ENCODE data around the gene ITPRID1. TPM values are rescaled to one million over a fixed set of nuclear protein-coding genes. Genes with fewer than 3 reads are reported as not detected.

The ITPRID1 gene
- total RNA-seq, 1 experiment from 2014 or later: 0.24 TPM

- Histone ChIP-seq H3K36me3 (replicated peaks; ENCODE audit: control insufficient read depth, insufficient read depth, low read length) (no peaks in the 10 kb centered on the region), H3K4me3 (ENCODE audit: insufficient read depth, low read depth, low read length) (no peak overlapping the region), H3K27me3 (ENCODE audit: control insufficient read depth, insufficient read depth, low read length) (no peaks in the 10 kb centered on the region)
- DNase-seq: no peak
Measured at GRCh38 chr7:31545549-31545948, 31.7 kb downstream of the ITPRID1 start.

DNA sequence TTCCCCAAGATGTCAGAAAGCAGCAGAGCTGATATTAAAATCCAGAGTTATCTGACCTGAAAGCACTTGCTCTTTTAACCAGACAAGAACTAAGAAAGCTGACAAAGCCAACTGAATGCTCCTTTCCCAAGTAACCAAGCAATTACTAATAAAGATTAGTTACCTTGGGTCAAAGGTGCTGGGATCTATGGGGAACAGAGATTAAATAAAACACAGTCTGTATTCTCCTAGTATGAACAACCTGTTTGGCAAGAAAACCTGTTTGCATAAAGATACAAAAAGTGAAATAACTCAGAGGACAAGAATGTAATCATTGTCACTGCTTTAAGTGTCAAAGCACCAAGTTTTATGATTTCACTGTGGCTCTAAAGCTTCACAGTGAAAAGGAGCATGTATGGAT, 35.7 kb downstream of the ITPRID1 start:
- no peak for DNase-seq
- Histone ChIP-seq H3K27me3 (ENCODE audit: control insufficient read depth, insufficient read depth, low read length) (no peaks in the 10 kb centered on the region), H3K4me3 (ENCODE audit: insufficient read depth, low read depth, low read length) (no peak overlapping the region), H3K36me3 (replicated peaks; ENCODE audit: control insufficient read depth, insufficient read depth, low read length) (no peaks in the 10 kb centered on the region)

GRCh38 chr7:31550432-31550831, 36.5 kb downstream of the ITPRID1 start:
- Histone ChIP-seq H3K27me3 (ENCODE audit: control insufficient read depth, insufficient read depth, low read length) (no peaks in the 10 kb centered on the region), H3K4me3 (ENCODE audit: insufficient read depth, low read depth, low read length) (no peak overlapping the region), H3K36me3 (replicated peaks; ENCODE audit: control insufficient read depth, insufficient read depth, low read length) (no peaks in the 10 kb centered on the region)
- no peak for DNase-seq

DNA sequence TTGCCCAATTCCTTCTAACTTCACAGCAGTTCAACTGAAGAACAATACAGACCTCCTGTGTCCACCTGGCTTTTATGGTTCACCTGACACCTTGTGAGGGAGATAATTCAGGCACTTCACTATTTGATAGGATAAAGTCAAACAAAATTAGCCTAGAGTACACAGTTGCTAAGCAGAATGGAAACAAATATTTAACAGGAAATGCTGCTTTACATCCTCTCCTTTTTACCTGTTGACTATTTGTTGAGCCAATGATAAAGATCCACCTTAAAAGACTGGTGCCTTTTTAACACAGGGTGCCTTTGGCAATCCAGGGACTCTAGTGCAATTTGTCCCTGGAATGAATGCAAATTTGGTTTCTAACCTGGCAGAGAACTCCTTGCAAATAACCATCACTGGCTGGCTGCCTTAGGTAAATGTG, 39.8 kb downstream of the ITPRID1 start:
- DNase-seq: no peak
- Histone ChIP-seq H3K27me3 (ENCODE audit: control insufficient read depth, insufficient read depth, low read length) (no peaks in the 10 kb centered on the region), H3K36me3 (replicated peaks; ENCODE audit: control insufficient read depth, insufficient read depth, low read length) (no peaks in the 10 kb centered on the region), H3K4me3 (ENCODE audit: insufficient read depth, low read depth, low read length) (no peak overlapping the region)

DNA sequence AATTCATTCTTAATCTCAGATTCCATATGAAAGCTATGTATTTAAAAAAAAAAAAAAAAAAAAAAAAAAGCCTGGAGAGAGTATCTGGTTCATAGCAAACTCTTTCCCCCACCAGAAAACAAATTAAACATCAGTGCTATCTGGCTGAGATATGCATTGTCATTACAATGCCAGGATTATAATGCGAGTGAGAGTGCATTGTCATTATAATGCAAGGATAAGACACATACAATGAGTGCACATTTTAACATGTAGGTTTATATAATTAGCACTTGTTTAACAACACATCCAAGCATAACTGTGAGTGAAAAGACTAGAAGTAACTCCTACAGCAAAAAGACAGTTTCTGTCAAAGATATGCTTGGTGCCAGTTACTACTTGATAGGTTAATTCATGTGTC, 48.1 kb downstream of the ITPRID1 start:
- no peak for DNase-seq
- Histone ChIP-seq H3K27me3 (ENCODE audit: control insufficient read depth, insufficient read depth, low read length) (no peaks in the 10 kb centered on the region; the same call in 1 of the 2 replicates), H3K36me3 (replicated peaks; ENCODE audit: control insufficient read depth, insufficient read depth, low read length) (no peaks in the 10 kb centered on the region), H3K4me3 (ENCODE audit: insufficient read depth, low read depth, low read length) (no peak overlapping the region)

DNA sequence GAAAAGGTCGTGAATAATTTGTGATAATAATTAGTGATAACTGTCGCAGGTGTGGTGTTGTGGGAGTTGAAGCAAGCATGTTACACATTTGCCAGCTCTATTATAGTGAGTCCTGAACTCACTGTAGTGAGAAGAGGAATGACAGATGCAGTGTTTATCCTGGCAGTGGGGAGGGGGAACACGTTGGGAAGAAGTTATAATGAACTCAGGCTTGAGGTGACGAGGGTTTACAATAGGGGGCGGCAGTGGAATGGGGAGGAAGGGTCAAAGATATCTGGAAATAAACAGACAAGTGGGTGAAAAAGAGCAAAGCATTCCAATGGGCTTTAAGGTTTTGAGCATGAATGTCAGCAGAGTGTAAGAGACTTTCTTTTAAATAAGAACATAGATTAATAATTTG, 49.6 kb downstream of the ITPRID1 start:
- no peak for DNase-seq
- Histone ChIP-seq H3K27me3 (ENCODE audit: control insufficient read depth, insufficient read depth, low read length) (no peaks in the 10 kb centered on the region; the same call in 1 of the 2 replicates), H3K36me3 (replicated peaks; ENCODE audit: control insufficient read depth, insufficient read depth, low read length) (no peaks in the 10 kb centered on the region), H3K4me3 (ENCODE audit: insufficient read depth, low read depth, low read length) (no peak overlapping the region)

- Histone ChIP-seq H3K27me3 (ENCODE audit: control insufficient read depth, insufficient read depth, low read length) (no peaks in the 10 kb centered on the region; the same call in 1 of the 2 replicates), H3K4me3 (ENCODE audit: insufficient read depth, low read depth, low read length) (no peak overlapping the region), H3K36me3 (replicated peaks; ENCODE audit: control insufficient read depth, insufficient read depth, low read length) (no peaks in the 10 kb centered on the region)
- no peak for DNase-seq
Measured at GRCh38 chr7:31563951-31564350, 50.1 kb downstream of the ITPRID1 start.

DNA sequence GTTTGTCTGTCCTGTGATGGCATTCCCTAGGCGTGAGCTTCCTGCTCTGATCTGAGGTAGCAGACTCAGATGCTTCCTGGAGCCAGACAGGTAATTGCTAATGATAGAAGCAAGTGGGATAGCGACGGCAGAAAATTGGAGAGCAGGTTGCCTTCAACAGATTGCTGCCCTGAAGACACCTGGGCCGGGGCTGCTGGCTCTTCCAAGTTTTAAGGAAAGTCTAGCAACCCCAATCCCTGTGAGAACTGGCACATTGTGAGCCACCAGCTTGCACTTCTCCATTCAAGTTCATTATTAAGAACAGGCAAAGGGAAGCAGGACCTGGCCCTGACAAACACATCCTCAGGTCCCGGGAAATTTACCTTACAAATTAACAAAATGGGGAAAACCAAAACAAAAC, 50.8 kb downstream of the ITPRID1 start:
- no peak for DNase-seq
- Histone ChIP-seq H3K4me3 (ENCODE audit: insufficient read depth, low read depth, low read length) (no peak overlapping the region), H3K27me3 (ENCODE audit: control insufficient read depth, insufficient read depth, low read length) (no peaks in the 10 kb centered on the region; the same call in 1 of the 2 replicates), H3K36me3 (replicated peaks; ENCODE audit: control insufficient read depth, insufficient read depth, low read length) (no peaks in the 10 kb centered on the region)

DNA sequence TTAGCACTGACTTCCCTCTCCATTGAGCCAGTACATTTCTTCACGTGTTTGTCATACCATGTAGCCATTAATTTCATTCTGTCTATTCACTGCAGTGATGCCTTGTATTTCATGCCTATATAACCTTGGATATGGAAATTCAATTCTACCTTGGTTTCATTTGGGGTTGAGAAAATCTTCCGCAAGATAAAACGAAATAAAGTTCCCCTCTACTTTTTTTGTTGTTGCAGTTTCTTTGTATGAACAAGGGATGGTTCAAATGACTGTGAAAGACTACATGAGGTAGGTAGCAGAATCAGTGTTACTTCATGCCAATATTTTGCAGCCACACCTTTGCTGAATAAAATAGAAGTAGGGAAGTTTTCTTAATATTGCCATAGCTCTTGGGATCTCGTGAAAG, 55.6 kb downstream of the ITPRID1 start:
- Histone ChIP-seq H3K4me3 (ENCODE audit: insufficient read depth, low read depth, low read length) (no peak overlapping the region), H3K36me3 (replicated peaks; ENCODE audit: control insufficient read depth, insufficient read depth, low read length) (no peaks in the 10 kb centered on the region), H3K27me3 (ENCODE audit: control insufficient read depth, insufficient read depth, low read length) (no peaks in the 10 kb centered on the region)
- no peak for DNase-seq

DNA sequence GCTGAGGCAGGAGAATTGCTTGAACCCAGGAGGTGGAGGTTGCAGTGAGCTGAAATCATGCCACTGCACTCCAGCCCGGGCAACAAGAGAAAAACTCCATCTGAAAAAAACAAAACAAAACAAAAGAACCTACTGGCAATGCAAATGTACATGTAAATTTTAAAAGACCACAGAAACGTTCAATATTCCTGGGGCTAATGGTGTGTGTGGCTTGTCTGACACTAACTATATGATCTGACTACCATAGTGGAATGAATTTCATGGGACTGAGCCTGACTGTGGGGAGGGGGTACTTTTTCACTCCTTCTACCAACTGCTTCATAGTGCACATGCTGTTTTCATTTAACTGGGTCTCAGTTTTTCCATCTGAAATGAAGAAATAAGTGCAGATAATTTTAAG, 69.6 kb downstream of the ITPRID1 start:
- no peaks in the 10 kb centered on the region for H3K27me3 ChIP-seq (ENCODE audit: control insufficient read depth, insufficient read depth, low read length)
- no peak overlapping the region for H3K4me3 ChIP-seq (ENCODE audit: insufficient read depth, low read depth, low read length)
- DNase-seq: no peak
- H3K36me3 ChIP-seq (replicated peaks; ENCODE audit: control insufficient read depth, insufficient read depth, low read length): no peaks in the 10 kb centered on the region

- Histone ChIP-seq H3K27me3 (ENCODE audit: control insufficient read depth, insufficient read depth, low read length) (no peaks in the 10 kb centered on the region), H3K36me3 (replicated peaks; ENCODE audit: control insufficient read depth, insufficient read depth, low read length) (no peaks in the 10 kb centered on the region), H3K4me3 (ENCODE audit: insufficient read depth, low read depth, low read length) (no peak overlapping the region)
- DNase-seq: no peak
Measured at GRCh38 chr7:31583942-31584341, 70.1 kb downstream of the ITPRID1 start.

DNA sequence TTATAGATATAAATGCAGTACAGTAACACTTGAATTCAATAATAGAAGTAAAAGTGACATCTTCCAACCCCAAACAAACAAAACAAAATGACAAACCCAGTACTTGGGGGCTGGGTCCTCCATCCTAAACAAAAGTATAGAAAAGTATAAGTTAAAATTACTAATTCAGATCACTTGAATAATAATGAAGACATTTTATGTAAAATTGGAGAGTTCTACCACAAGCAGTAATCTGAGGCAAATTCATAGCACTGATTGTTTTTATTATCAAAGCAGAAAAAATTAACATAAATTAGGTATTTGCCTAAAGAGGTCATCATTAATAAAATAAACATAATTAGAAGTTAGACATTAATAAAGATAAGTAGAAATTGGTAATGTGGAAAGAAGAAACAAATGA, 81.5 kb downstream of the ITPRID1 start:
- no peak for DNase-seq
- H3K27me3 ChIP-seq (ENCODE audit: control insufficient read depth, insufficient read depth, low read length): no peaks in the 10 kb centered on the region
- H3K36me3 ChIP-seq (replicated peaks; ENCODE audit: control insufficient read depth, insufficient read depth, low read length): no peaks in the 10 kb centered on the region
- no peak overlapping the region for H3K4me3 ChIP-seq (ENCODE audit: insufficient read depth, low read depth, low read length)

GRCh38 chr7:31602041-31602625, 88.2 kb downstream of the ITPRID1 start:
- Histone ChIP-seq H3K27me3 (ENCODE audit: control insufficient read depth, insufficient read depth, low read length) (no peaks in the 10 kb centered on the region), H3K36me3 (replicated peaks; ENCODE audit: control insufficient read depth, insufficient read depth, low read length) (no peaks in the 10 kb centered on the region), H3K4me3 (ENCODE audit: insufficient read depth, low read depth, low read length) (no peak overlapping the region)
- DNase-seq: no peak

DNA sequence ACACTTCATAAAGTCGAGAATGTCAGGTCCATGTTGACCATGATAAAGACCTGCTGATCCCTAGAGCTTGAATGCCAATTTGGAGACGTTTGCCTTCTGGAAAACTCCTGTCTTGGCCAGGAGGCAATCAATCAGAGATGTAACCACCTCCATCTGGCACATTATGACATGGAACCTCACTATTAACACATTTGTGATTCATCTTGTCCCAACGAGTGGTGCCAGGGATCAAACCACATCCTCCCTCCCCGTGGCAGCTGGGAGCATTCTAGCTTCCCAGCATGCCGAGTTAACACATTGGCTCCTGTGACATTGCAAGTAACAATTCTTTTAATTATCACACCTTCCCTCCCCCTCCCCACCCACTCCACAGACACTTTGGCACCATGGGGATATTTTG, 89.2 kb downstream of the ITPRID1 start:
- DNase-seq: no peak
- Histone ChIP-seq H3K27me3 (ENCODE audit: control insufficient read depth, insufficient read depth, low read length) (no peaks in the 10 kb centered on the region), H3K4me3 (ENCODE audit: insufficient read depth, low read depth, low read length) (no peak overlapping the region), H3K36me3 (replicated peaks; ENCODE audit: control insufficient read depth, insufficient read depth, low read length) (no peaks in the 10 kb centered on the region)

DNA sequence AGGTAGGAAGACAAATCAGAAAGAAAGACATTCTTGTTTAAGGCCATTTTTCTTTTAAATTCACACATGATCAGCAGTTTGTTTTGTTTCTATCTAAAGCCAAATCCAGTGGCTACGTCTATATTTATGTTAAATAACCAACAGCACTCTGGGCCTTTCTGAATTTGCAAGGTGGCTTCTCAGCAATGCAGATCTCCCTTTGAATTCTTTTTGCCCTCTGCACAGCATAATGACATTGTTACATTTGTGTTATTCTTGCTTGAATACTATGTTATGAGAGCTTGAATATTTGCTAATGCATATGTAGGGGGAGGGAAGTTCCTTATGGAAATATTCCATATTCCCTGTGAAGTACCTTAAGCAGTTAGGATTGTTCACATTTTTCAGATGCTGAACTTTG, 99.7 kb downstream of the ITPRID1 start:
- no peak for DNase-seq
- Histone ChIP-seq H3K27me3 (ENCODE audit: control insufficient read depth, insufficient read depth, low read length) (no peaks in the 10 kb centered on the region), H3K36me3 (replicated peaks; ENCODE audit: control insufficient read depth, insufficient read depth, low read length) (no peaks in the 10 kb centered on the region), H3K4me3 (ENCODE audit: insufficient read depth, low read depth, low read length) (no peak overlapping the region)

- H3K27me3 ChIP-seq (ENCODE audit: control insufficient read depth, insufficient read depth, low read length): no peaks in the 10 kb centered on the region
- no peaks in the 10 kb centered on the region for H3K36me3 ChIP-seq (replicated peaks; ENCODE audit: control insufficient read depth, insufficient read depth, low read length)
- H3K4me3 ChIP-seq (ENCODE audit: insufficient read depth, low read depth, low read length): no peak overlapping the region
- DNase-seq: no peak
Measured at GRCh38 chr7:31633467-31633866, 119.6 kb downstream of the ITPRID1 start.
